Astrocyte of the spinal cord (primary cell): Measurements from ENCODE around the gene ERMP1.

Experiments
- DNase-seq: peaks from one replicate; pipeline ENCODE4 v3.0.0; 2011; ENCODE audit warnings: low read depth, low spot score
- H3K4me3 ChIP-seq: 2 replicates; pipeline ENCODE4 v1.5.1; 2011; ENCODE audit warnings: low read depth, mild to moderate bottlenecking, low read length, moderate library complexity
- in situ Hi-C: cut with HindIII; loops from 2 replicates; pipeline ENCODE4 v1.10.0; 2017; ENCODE audit warnings: low sequenced_read_pairs
- TF ChIP-seq, protein P1 (sequence below): IDR thresholded peaks from 2 replicates; pipeline ENCODE4 v1.5.1; 2012; ENCODE audit warnings: low read depth, mild to moderate bottlenecking, low read length, inconsistent platforms

Gene ERMP1

DNA sequence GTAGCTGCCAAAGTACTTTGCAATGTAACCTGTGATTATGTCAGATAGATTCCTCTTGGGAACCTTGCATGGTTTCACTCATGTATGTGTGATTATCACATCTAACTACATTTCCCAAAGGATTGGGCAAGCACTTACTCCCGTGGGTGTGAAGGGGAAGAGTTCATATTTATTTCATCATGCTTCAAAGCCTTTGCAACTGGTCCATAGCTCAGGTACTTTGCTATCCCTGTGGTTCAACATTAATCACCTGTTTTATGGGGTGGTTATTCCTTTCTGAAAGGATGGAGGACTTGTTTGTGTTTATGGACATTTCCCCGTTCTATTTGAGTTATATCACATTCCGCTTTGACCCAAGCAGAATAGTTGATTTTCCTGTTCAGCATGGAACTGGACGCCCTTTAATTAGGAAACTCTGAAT, 13.6 kb upstream of the ERMP1 start:
- DNase-seq, result no peak
- TF ChIP-seq, protein P1, sequence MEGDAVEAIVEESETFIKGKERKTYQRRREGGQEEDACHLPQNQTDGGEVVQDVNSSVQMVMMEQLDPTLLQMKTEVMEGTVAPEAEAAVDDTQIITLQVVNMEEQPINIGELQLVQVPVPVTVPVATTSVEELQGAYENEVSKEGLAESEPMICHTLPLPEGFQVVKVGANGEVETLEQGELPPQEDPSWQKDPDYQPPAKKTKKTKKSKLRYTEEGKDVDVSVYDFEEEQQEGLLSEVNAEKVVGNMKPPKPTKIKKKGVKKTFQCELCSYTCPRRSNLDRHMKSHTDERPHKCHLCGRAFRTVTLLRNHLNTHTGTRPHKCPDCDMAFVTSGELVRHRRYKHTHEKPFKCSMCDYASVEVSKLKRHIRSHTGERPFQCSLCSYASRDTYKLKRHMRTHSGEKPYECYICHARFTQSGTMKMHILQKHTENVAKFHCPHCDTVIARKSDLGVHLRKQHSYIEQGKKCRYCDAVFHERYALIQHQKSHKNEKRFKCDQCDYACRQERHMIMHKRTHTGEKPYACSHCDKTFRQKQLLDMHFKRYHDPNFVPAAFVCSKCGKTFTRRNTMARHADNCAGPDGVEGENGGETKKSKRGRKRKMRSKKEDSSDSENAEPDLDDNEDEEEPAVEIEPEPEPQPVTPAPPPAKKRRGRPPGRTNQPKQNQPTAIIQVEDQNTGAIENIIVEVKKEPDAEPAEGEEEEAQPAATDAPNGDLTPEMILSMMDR, result no peak
- in situ Hi-C loops, result no loop called here

DNA sequence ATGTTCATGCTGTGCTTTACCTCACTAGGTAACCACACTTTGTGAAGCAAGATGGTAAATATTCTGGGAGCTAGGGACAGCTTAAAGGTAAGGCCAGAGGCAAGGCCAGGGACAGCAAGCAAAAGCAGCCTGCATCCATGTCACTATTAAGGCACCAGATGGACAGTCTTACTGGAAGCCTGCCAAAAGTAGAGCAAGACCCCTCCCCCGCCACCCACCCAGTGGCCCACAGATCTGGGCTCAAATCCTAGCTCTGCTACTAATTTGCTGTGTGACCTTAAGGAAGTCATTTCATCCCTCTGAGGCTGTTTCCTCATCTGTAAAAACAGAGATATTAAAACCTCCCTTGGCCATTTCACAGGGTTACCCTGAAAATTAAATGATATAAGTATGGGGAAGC, 13.2 kb upstream of the ERMP1 start:
- no peak for DNase-seq
- no peak overlapping the region for H3K4me3 ChIP-seq
- TF ChIP-seq, protein P1, result no peak
- in situ Hi-C loops, result no loop called here

More for the DNA sequence above, 13.6 kb upstream of the ERMP1 start:
- H3K4me3 ChIP-seq, result no peak overlapping the region

DNA sequence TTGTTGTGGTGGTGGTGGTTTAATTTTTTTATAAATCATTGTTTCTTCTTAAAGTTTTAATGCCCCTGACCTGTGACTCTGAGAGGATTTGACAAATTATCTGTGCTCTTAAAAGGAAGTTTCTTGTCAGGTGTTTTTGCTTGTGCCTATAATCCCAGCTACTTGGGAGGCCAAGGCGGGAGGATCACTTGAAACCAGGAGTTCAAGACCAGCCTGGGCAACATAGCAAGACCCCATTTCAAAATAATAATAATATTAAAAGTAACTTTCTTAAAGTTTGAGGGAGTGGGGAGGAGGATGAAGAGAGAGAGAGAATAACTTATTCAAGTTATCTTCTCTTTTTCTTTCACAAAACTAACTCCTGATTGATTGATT, 12.2 kb upstream of the ERMP1 start:
- in situ Hi-C loops, result no loop called here
- no peak for DNase-seq
- no peak overlapping the region for H3K4me3 ChIP-seq
- TF ChIP-seq, protein P1, result no peak

DNA sequence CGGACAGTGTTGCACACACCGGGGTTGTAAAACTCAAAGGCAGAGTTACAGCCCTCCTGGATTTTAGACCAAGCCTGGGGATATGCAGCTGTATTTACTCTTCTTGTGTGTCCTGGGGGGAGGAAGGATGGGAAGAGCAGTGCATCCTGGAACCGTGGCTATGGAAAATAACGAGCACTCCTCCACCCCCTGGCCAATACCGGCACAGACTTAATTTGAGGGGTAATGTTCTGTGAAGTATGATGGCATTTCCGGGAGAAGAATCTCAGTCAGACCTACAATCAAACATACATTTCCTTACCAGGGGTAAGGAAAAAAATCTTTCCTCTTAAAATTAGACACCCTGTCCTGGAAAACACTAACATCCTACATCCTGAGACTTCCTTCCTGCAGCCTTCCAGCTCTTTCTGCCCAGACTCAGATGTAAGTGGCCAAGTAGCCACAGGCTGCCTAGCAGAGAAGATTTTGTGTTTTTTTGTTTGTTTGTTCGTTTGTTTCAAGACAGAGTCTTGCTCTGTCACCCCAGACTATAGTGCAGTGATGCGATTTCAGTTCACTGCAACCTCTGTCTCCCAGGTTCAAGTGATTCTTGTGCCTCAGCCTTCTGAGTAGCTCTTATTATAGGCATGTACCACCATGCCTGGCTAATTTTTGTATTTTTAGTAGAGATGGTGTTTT, 11.0 kb upstream of the ERMP1 start:
- TF ChIP-seq, protein P1, result no peak
- peak; percentile 41 for DNase-seq
- H3K4me3 ChIP-seq, result no peak overlapping the region
- in situ Hi-C loops, result no loop called here

DNA sequence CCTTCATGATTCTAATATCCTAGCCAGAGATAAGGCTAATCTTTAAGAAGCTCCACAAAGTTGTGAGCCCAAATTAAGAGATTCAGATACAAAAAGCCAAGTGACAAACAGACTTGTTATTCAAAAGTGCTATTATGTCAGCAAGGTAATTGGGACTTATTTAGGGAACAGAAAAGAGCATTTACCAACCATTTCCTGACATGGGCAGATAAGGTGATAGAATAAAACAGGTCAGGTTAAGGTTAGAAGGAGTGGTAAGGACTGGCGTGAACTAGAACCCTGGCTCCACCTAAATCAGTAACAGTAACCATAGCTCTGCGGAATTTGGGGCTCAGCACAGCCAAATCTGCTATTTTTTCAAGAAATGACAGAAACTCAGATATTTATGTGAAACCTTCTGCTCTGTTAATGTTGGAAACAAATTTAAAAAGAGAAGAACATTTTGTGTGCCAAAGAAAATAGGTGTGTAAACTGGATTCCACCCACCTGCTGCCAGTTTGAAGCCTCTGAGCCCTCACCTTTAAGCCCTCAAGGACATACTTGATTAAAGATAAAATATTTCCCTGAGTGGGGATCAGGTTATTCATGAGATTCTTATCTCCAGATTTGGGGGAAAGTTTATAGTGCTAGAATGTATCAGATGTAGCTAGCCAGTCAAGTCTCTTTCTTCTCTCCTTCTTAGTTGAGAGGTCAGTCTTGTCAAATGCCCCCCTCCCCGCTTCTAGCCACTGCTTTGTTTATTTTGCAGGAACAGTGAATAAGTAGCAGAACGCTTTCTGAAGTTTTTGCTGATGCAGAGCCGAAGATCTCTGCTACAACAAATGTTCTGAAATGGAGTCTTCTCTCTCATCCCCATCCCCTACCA, 10.2 kb upstream of the ERMP1 start:
- in situ Hi-C loops, result no loop called here
- no peak overlapping the region for H3K4me3 ChIP-seq
- DNase-seq, result no peak
- TF ChIP-seq, protein P1, result no peak

DNA sequence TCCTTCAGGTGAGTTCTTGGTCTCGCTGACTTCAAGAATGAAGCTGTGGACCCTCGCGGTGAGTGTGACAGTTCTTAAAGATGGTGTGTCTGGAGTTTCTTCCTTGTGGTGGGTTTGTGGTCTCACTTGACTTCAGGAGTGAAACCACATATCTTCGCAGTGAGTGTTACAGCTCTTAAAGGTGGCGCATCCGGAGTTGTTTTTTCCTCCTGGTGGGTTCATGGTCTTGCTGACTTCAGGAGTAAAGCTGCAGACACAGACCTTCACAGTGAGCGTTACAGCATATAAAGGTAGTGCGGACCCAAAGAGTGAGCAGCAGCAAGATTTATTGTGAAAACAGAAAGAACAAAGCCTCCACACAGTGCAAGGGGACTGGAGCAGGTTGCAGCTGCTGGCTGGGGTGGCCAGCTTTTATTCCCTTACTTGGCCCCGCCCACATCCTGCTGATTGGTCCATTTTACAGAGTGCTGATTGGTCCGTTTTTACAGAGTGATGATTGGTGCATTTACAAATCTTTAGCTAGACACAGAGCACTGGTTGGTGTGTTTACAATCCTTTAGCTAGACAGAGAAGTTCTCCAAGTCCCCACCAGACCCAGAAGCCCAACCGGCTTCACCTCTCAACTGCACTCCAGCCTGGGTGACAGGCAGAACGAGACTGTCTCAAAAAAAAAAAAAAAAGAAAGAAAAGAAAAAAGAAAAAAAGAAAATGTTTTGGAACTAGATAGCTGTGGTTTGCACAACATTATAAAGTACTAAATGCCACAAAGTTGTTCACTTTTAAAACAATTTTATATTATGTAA, 9.1 kb upstream of the ERMP1 start:
- TF ChIP-seq, protein P1, result no peak
- in situ Hi-C loops, result no loop called here
- no peak for DNase-seq
- H3K4me3 ChIP-seq, result no peak overlapping the region
